B cell (primary cell): ENCODE data around the gene RBBP8NL. TPM values are rescaled to one million over a fixed set of nuclear protein-coding genes. Genes with fewer than 3 reads are reported as not detected.

Experiments
- ATAC-seq: fragments of 200-7000 bp; cut with Tn5 transposase; one replicate; pipeline ENCODE4 v1.10.0; 2021; ENCODE audit warnings: low read depth, mild to moderate bottlenecking, moderate number of reproducible peaks, moderate library complexity
- CTCF ChIA-PET: fragments of 350-600 bp; sonication (Branson Sonifier 250); formaldehyde crosslinking; loops from one replicate; lab custom pipeline; 2021; ENCODE audit warnings: antibody characterized with exemption, inconsistent platforms; lab: Charles Lee
- POLR2A ChIA-PET: fragments of 350-600 bp; sonication (Branson Sonifier 250); formaldehyde crosslinking; loops from one replicate; lab custom pipeline; 2021; ENCODE audit warnings: antibody characterized with exemption; lab: Charles Lee
- DNase-seq: peaks from one replicate; pipeline ENCODE4 v3.0.0; 2013
- H2AFZ ChIP-seq: 2 replicates; pipeline ENCODE4 v1.6.1; 2012; ENCODE audit warnings: mild to moderate bottlenecking, low read depth, low read length; ENCODE audit not compliant: insufficient read depth, poor library complexity, severe bottlenecking
- H3K27ac ChIP-seq, 2 donors: 1 replicate in 1 of 2; 2 replicates in 1 of 2; pipeline ENCODE4 v1.5.1; 2012 to 2013; ENCODE audit warnings: low read length in 2 of 2, mild to moderate bottlenecking in 2 of 2, moderate library complexity in 1 of 2
- H3K27me3 ChIP-seq, 4 experiments: fragments of 200-600 bp in 1 of 4; sonication (generic) in 1 of 4; replicated peaks in 1 of 4; 1 replicate in 2 of 4; 2 replicates in 2 of 4; pipeline versions ENCODE4 v1.6.1 to v1.7.0; 2013 to 2016; ENCODE audit warnings: low read length in 3 of 4, mild to moderate bottlenecking in 2 of 4, mixed read lengths in 1 of 4, moderate library complexity in 1 of 4; ENCODE audit not compliant: insufficient read depth in 4 of 4, control insufficient read depth in 3 of 4; ENCODE audit errors: control extremely low read depth in 1 of 4
- H3K36me3 ChIP-seq, 2 experiments: replicated peaks in 1 of 2; 1 replicate in 1 of 2; 2 replicates in 1 of 2; pipeline versions ENCODE4 v1.6.1 to v1.7.1; 2013; ENCODE audit warnings: low read length in 1 of 2; ENCODE audit not compliant: insufficient read depth in 2 of 2, control insufficient read depth in 1 of 2; ENCODE audit errors: control extremely low read depth in 1 of 2, extremely low read depth in 1 of 2
- H3K4me1 ChIP-seq, 2 donors: fragments of 200-600 bp in 1 of 2; sonication (generic) in 1 of 2; 1 replicate in 1 of 2; 2 replicates in 1 of 2; pipeline versions ENCODE4 v1.5.1 to v1.6.1; 2013 to 2017; ENCODE audit warnings: low read length in 2 of 2; ENCODE audit not compliant: control insufficient read depth in 2 of 2, insufficient read depth in 2 of 2
- H3K4me2 ChIP-seq: replicated peaks from 2 replicates; pipeline ENCODE3; 2012; ENCODE audit warnings: mild to moderate bottlenecking, low read depth, low read length; ENCODE audit not compliant: poor library complexity, severe bottlenecking
- H3K4me3 ChIP-seq, 5 experiments: fragments of 200-600 bp in 1 of 5; sonication (generic) in 1 of 5; 1 replicate in 3 of 5; 2 replicates in 2 of 5; pipeline versions ENCODE4 v1.5.1 to v1.7.0; 2011 to 2016; ENCODE audit warnings: low read length in 4 of 5, mild to moderate bottlenecking in 4 of 5, low read depth in 2 of 5, control low read depth in 1 of 5, moderate library complexity in 1 of 5; ENCODE audit not compliant: insufficient read depth in 1 of 5; ENCODE audit errors: control extremely low read depth in 1 of 5, extremely low read depth in 1 of 5
- H3K79me2 ChIP-seq: fragments of 200-600 bp; sonication (generic); one replicate; pipeline ENCODE4 v1.6.0; 2016; ENCODE audit warnings: low read length; ENCODE audit not compliant: control insufficient read depth, insufficient read depth
- H3K9ac ChIP-seq: fragments of 200-600 bp; sonication (generic); 2 replicates; pipeline ENCODE4 v1.6.1; 2017; ENCODE audit warnings: mild to moderate bottlenecking, low read length, moderate library complexity
- H3K9me3 ChIP-seq, 3 donors: one replicate each; pipeline versions ENCODE4 v1.6.1 to v1.7.1; 2013; ENCODE audit warnings: low read length in 2 of 3; ENCODE audit not compliant: control insufficient read depth in 2 of 3, insufficient read depth in 1 of 3; ENCODE audit errors: control extremely low read depth in 1 of 3
- H4K20me1 ChIP-seq: 2 replicates; pipeline ENCODE4 v1.6.0; 2012; ENCODE audit warnings: mild to moderate bottlenecking, low read length; ENCODE audit not compliant: insufficient read depth, control insufficient read depth, poor library complexity, severe bottlenecking
- H3K27ac Mint-ChIP-seq: one replicate; pipeline ENCODE4 v1.8.0; 2021; ENCODE audit warnings: mixed read lengths
- H3K27me3 Mint-ChIP-seq: one replicate; pipeline ENCODE4 v1.8.0; 2021; ENCODE audit warnings: mixed read lengths
- H3K4me1 Mint-ChIP-seq: one replicate; pipeline ENCODE4 v1.8.0; 2021; ENCODE audit warnings: mixed read lengths
- H3K4me3 Mint-ChIP-seq: one replicate; pipeline ENCODE4 v1.8.0; 2021; ENCODE audit warnings: mixed read lengths
- H3K9me3 Mint-ChIP-seq: one replicate; pipeline ENCODE4 v1.8.0; 2022; ENCODE audit warnings: mixed read lengths; ENCODE audit not compliant: insufficient read depth
- CTCF ChIP-seq: fragments of 200-600 bp; IDR thresholded peaks from one replicate; pipeline ENCODE4 v1.8.0; 2022; ENCODE audit warnings: antibody characterized with exemption, mild to moderate bottlenecking
- EZH2 ChIP-seq: IDR thresholded peaks from 2 replicates; pipeline ENCODE4 v1.6.1; 2012; ENCODE audit warnings: borderline replicate concordance, low read depth, mild to moderate bottlenecking, moderate library complexity, low read length; ENCODE audit not compliant: insufficient read depth, poor library complexity, severe bottlenecking
- WGBS: methylation state at CpG from one replicate; pipeline ENCODE4 v1.1.5; 2013; ENCODE audit warnings: missing lambda C conversion rate; ENCODE audit not compliant: insufficient coverage; 5-methylcytosine and 5-hydroxymethylcytosine counted together
- intact Hi-C: fragments of 100-400 bp; cut with micrococcal nuclease; formaldehyde crosslinking; loops from one replicate; pipeline ENCODE4 v1.10.0; 2022
- polyA plus RNA-seq: library from polyadenylated mRNA; depleted of rRNA; stranded (reverse); fragments of >200 nt; gene quantifications from 2 replicates; pipeline ENCODE4 v1.2.3, GENCODE V29; 2012
- total RNA-seq, 2 donors: library from RNA; stranded (reverse); fragments of 120-200 nt in 1 of 2; gene quantifications; 1 replicate in 1 of 2; 2 replicates in 1 of 2; pipeline versions ENCODE4 v1.2.3 to v1.2.4, GENCODE V29; 2013 to 2022

Gene RBBP8NL
- total and polyA plus RNA-seq, 2 donors (not counting 1 experiment from before 2014, with no cell fraction given): not detected

DNA sequence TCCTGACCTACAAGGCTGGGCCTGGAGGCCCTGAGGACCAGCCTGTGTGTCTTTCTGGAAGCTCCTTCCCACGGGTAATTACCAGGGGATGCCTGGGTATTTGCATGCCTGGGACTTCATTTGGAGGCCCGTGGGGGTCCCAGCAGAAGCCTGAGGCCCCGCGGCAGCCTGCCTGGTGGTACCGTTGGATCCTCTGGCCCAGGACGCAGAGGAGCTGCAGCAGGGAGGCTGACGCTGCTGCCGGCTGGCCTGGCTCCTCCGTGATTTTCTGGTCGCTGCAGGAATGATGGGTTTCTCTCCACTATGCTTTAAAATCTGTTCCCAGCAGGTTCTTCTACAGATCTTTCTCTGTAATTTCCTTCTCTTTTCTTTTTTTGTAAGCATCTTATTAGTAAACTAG, 26.8 kb downstream of the RBBP8NL start:
- no peak for TF ChIP-seq CTCF
- no peak for TF ChIP-seq EZH2
- H3K4me3 Mint-ChIP-seq: no peak overlapping the region
- H3K9me3 Mint-ChIP-seq: no peaks in the 10 kb centered on the region
- no peaks in the 10 kb centered on the region for H3K36me3 ChIP-seq
- H3K4me3 ChIP-seq: no peak overlapping the region
- 78% methylated on average over 8 of the region's 10 CpGs for WGBS
- H4K20me1 ChIP-seq: no peaks in the 10 kb centered on the region
- H3K27ac Mint-ChIP-seq: no peak overlapping the region
- DNase-seq: no peak
- POLR2A ChIA-PET: no interaction called here
- ATAC-seq: no peak
- no peak overlapping the region for H3K27ac ChIP-seq
- H3K9me3 ChIP-seq: peaks cover 0 to 7% (median 0%) of the 10 kb centered on the region in 3 donors
- H3K27me3 ChIP-seq: no peaks in the 10 kb centered on the region
- H3K4me1 ChIP-seq: peaks cover 3 to 15% of the 10 kb centered on the region in 2 donors
- peaks cover 10% of the 10 kb centered on the region for H3K79me2 ChIP-seq
- H3K4me1 Mint-ChIP-seq: peaks cover 22% of the 10 kb centered on the region
- CTCF ChIA-PET: interaction anchor here (1.2 to 1.5 kb wide), 2 partner anchors 9 to 100 kb away, joined by 3 to 5 read pairs; no protein-coding TSS in a partner anchor
- H2AFZ ChIP-seq: no peak overlapping the region
- H3K4me2 ChIP-seq: no peak overlapping the region
- intact Hi-C loops: no loop called here
- no peaks in the 10 kb centered on the region for H3K27me3 Mint-ChIP-seq
- no peak overlapping the region for H3K9ac ChIP-seq

DNA sequence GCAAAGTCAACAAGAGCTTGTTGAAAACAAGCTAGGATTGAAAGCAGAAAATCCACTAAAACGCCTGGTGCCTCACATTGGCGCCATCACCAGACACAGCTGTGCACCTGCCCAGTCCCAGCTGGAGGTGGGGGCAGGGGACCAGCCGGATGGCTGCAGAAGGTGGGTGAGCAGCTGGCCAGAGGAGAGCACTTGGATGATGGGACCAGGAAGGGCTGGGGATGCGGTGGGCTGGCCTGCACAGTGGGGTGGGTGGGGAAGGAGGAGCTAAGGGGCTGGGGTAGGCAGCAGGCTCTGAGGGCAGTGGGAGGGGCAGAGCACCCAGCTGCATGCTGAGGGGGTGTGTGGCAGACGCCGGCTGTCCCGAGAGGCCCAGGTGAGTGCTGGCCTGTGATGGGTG, 27.3 kb downstream of the RBBP8NL start:
- no peaks in the 10 kb centered on the region for H3K27me3 ChIP-seq
- ATAC-seq: no peak
- Mint-ChIP-seq H3K4me1 (peaks cover 18% of the 10 kb centered on the region), H3K27me3 (no peaks in the 10 kb centered on the region), H3K9me3 (no peaks in the 10 kb centered on the region), H3K4me3 (no peak overlapping the region), H3K27ac (no peak overlapping the region)
- POLR2A ChIA-PET: no interaction called here
- TF ChIP-seq EZH2 (no peak), CTCF (no peak)
- CTCF ChIA-PET: interaction anchor here (0.7 to 1.2 kb wide), 2 partner anchors 10 to 28 kb away, joined by 3 to 4 read pairs; no protein-coding TSS in a partner anchor
- H3K4me2 ChIP-seq: no peak overlapping the region
- peaks cover 6% of the 10 kb centered on the region for H3K79me2 ChIP-seq
- peaks cover 0 to 7% (median 0%) of the 10 kb centered on the region in 3 donors for H3K9me3 ChIP-seq
- H3K4me1 ChIP-seq: peaks cover 0 to 10% of the 10 kb centered on the region in 2 donors
- no peak overlapping the region for H3K4me3 ChIP-seq
- H3K27ac ChIP-seq: no peak overlapping the region
- 87% methylated on average over 7 of the region's 7 CpGs for WGBS
- H4K20me1 ChIP-seq: no peaks in the 10 kb centered on the region
- no peaks in the 10 kb centered on the region for H3K36me3 ChIP-seq
- DNase-seq: no peak
- intact Hi-C loops: no loop called here
- no peak overlapping the region for H3K9ac ChIP-seq
- H2AFZ ChIP-seq: no peak overlapping the region
